HFF-Myc (cell line): ENCODE results near the gene FAM118A.

Experiments
- DNase-seq: peaks from one replicate; pipeline ENCODE4 v3.0.0-alpha.2; 2011; ENCODE audit warnings: low read depth; ENCODE audit errors: extremely low read depth
- H3K4me3 ChIP-seq: replicated peaks from 2 replicates; pipeline ENCODE4 v1.5.1; 2011; ENCODE audit warnings: low read depth, mild to moderate bottlenecking, control low read depth, low read length
- CTCF ChIP-seq: IDR thresholded peaks from 2 replicates; pipeline ENCODE4 v1.5.1; 2012; ENCODE audit warnings: mild to moderate bottlenecking, low read depth, low read length, control low read depth; ENCODE audit errors: missing control alignments

FAM118A gene

DNA sequence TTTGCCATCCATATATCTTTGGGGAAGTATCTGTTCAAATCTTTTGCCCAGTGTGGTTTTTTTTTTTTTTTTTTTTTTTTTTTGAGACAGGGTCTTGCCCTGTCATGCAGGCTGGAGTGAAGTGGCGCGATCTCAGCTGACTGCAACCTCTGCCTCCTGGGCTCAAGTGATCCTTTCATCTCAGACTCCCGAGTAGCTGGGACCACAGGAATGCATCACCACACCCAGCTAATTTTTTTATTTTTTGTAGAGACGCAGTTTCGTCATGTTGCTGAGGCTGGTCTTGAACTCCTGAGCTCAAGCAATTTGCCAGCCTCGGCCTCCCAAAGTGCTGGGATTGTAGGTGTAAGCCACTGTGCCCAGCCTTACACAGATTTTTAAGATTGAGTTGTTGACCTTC is 4.8 kb upstream of the FAM118A start:
- no peak overlapping the region for H3K4me3 ChIP-seq
- no peak for DNase-seq
- no peak for TF ChIP-seq CTCF

- no peak for TF ChIP-seq CTCF
- no peak overlapping the region for H3K4me3 ChIP-seq
- no peak for DNase-seq
Measured at GRCh38 chr22:45305456-45306075, 4.2 kb upstream of the FAM118A start.

- no peak for TF ChIP-seq CTCF
- H3K4me3 ChIP-seq: no peak overlapping the region
- no peak for DNase-seq
Measured at GRCh38 chr22:45306139-45306538, 3.6 kb upstream of the FAM118A start.

DNA sequence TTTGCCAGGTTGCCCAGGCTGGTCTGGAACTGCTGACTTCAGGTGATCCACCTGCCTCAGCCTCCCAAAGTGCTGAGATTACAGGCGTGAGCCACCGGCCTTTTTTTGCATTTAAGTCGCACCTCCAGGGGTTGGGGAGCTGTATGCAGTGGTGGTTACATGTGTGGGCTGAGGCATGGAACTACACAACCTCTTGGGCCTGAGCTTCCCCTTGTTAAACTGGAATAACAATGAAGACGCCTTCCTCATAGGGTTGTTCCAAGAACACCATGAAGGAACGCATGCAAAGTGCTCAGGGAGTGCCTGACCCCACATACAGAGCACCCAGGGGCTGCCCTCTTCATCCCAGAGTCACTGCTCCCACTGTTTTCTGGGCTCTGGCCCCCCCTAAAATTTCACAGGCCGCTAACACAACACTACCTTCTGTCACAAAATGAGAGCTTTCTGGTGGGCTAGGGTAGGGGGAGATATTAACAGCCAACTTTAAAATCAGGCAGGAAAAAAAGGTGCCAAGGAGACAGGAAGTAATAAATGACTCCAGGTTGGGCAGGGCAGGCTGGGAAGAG is 1.3 kb upstream of the FAM118A start:
- no peak for DNase-seq

DNA sequence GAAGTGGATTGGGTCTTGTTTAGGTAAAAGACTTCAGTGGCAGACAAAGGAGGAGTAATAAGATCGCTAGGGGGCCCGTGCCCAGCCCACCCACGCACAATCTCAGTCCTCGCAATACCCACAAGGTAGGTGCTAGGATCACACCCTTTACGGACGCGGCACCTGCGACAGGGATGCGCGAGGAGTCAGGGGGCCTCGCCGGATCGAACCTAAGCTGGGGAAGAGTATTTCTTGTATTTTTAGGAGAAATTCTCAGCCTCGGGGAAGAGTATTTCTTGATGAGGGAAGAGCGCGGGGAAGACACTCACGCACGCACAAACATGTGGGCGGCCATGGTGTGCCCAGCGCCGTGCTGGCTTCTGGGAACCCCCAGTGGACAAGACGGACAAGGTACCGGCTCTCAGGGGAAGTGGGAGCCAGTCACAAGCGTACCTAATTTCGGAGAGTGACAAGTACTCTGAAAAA is 745 bp upstream of the FAM118A start:
- no peak for DNase-seq
- TF ChIP-seq CTCF: no peak
- peak overlapping the region; percentile 67 for H3K4me3 ChIP-seq

More for the DNA sequence above, 1.3 kb upstream of the FAM118A start:
- TF ChIP-seq CTCF: no peak
- no peak overlapping the region for H3K4me3 ChIP-seq

- no peak for DNase-seq
- peak overlapping the region; percentile 67 for H3K4me3 ChIP-seq
- no peak for TF ChIP-seq CTCF
Measured at GRCh38 chr22:45310331-45310976, 720 bp downstream of the FAM118A start.
